NOMO-1 (cell line): ENCODE measurements around the gene RUNX1.

ENCODE experiments used
- DNase-seq, 2 experiments: peaks; one replicate each; lab custom pipeline; 2025; ENCODE audit not compliant: unreplicated experiment in 2 of 2; lab: John Stamatoyannopoulos, UW

RUNX1 gene

GRCh38 chr21:34836933-34837505, 212.1 kb downstream of the RUNX1 start:
- no peak for DNase-seq

GRCh38 chr21:34836103-34836932, 212.8 kb downstream of the RUNX1 start:
- DNase-seq: peak; percentile 61 to 73

- DNase-seq: peak; percentile 88 to 92
These were observed 213.6 kb downstream of the RUNX1 start for GRCh38 chr21:34835526-34835925.

- peak; percentile 14 to 29 for DNase-seq
These were observed 214.1 kb downstream of the RUNX1 start for GRCh38 chr21:34834852-34835501.

GRCh38 chr21:34834290-34834689, 214.8 kb downstream of the RUNX1 start:
- DNase-seq: no peak

- DNase-seq: no peak
These were observed 215.6 kb downstream of the RUNX1 start for GRCh38 chr21:34833465-34833864.

- DNase-seq: no peak
These were observed 218.5 kb downstream of the RUNX1 start for GRCh38 chr21:34830386-34831170.

GRCh38 chr21:34827445-34828235, 221.5 kb downstream of the RUNX1 start:
- DNase-seq: no peak

- peak; percentile 31 to 72 for DNase-seq
These were observed 222.3 kb downstream of the RUNX1 start for GRCh38 chr21:34826836-34827235.

GRCh38 chr21:34825948-34826548, 223.1 kb downstream of the RUNX1 start:
- no peak for DNase-seq

- no peak for DNase-seq
These were observed 224.0 kb downstream of the RUNX1 start for GRCh38 chr21:34825101-34825500.

GRCh38 chr21:34824314-34824713, 224.8 kb downstream of the RUNX1 start:
- no peak for DNase-seq

- DNase-seq: no peak
These were observed 226.2 kb downstream of the RUNX1 start for GRCh38 chr21:34822942-34823341.

GRCh38 chr21:34822168-34822567, 226.9 kb downstream of the RUNX1 start:
- no peak for DNase-seq

- no peak for DNase-seq
These were observed 227.4 kb downstream of the RUNX1 start for GRCh38 chr21:34821717-34822116.

GRCh38 chr21:34820051-34820450, 229.1 kb downstream of the RUNX1 start:
- DNase-seq: no peak

- no peak for DNase-seq
These were observed 229.6 kb downstream of the RUNX1 start for GRCh38 chr21:34819357-34819999.

- DNase-seq: no peak
These were observed 230.4 kb downstream of the RUNX1 start for GRCh38 chr21:34818662-34819158.
